ENCODE results near the gene CCDC174. TPM values are rescaled to one million over a fixed set of nuclear protein-coding genes. Genes with fewer than 3 reads are reported as not detected.

CCDC174 gene
- total RNA-seq, 1 donor from 2014 or later, result 22.1 TPM

DNA sequence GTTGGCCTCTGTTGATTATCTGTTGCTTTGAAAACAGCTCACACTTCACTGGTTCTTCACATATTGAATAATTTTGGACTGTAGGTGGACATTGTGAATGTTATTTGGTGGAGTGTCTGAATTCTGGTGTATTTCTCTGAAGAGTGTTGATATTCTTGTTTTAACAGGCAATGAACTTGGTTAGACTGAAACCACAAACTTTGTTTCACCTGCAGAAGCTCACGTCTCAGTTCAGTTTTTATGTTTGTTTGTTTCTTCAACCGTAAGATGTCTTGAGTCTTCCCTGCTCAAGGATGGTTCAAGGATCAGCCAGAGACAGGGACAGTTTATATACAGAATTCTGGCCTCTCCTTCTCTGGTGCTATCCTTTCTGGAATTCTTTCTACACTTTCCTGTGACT lies 67.0 kb downstream of the CCDC174 start:
- no peak overlapping the region for H3K4me3 Mint-ChIP-seq (ENCODE audit: unreplicated experiment)

GRCh38 chr3:14719006-14719405 lies 67.4 kb downstream of the CCDC174 start:
- no peaks in the 10 kb centered on the region for H3K4me1 Mint-ChIP-seq (ENCODE audit: low read depth, unreplicated experiment)
- H3K36me3 Mint-ChIP-seq (ENCODE audit: unreplicated experiment), result no peaks in the 10 kb centered on the region
- DNase-seq, result no peak

More for the DNA sequence above, 67.0 kb downstream of the CCDC174 start:
- Mint-ChIP-seq H3K27me3 (ENCODE audit: unreplicated experiment) (no peaks in the 10 kb centered on the region), H3K27ac (ENCODE audit: unreplicated experiment) (no peak overlapping the region), H3K36me3 (ENCODE audit: unreplicated experiment) (no peaks in the 10 kb centered on the region), H3K4me1 (ENCODE audit: low read depth, unreplicated experiment) (no peaks in the 10 kb centered on the region), H3K9me3 (ENCODE audit: unreplicated experiment) (peaks cover under 1% of the 10 kb centered on the region)
- no peak for TF ChIP-seq CTCF (IDR thresholded peaks at IDR 0.05; ENCODE audit: partially characterized antibody, unreplicated experiment)
- DNase-seq, result no peak

GRCh38 chr3:14721126-14721864 lies 69.7 kb downstream of the CCDC174 start:
- no peaks in the 10 kb centered on the region for H3K36me3 Mint-ChIP-seq (ENCODE audit: unreplicated experiment)
- TF ChIP-seq CTCF (IDR thresholded peaks at IDR 0.05; ENCODE audit: partially characterized antibody, unreplicated experiment), result no peak
- peaks cover 4% of the 10 kb centered on the region for H3K4me1 Mint-ChIP-seq (ENCODE audit: low read depth, unreplicated experiment)
- no peak overlapping the region for H3K27ac Mint-ChIP-seq (ENCODE audit: unreplicated experiment)
- DNase-seq, result no peak
- H3K27me3 Mint-ChIP-seq (ENCODE audit: unreplicated experiment), result no peaks in the 10 kb centered on the region
- no peaks in the 10 kb centered on the region for H3K9me3 Mint-ChIP-seq (ENCODE audit: unreplicated experiment)
- H3K4me3 Mint-ChIP-seq (ENCODE audit: unreplicated experiment), result no peak overlapping the region

More at GRCh38 chr3:14719006-14719405, 67.4 kb downstream of the CCDC174 start:
- no peak overlapping the region for H3K4me3 Mint-ChIP-seq (ENCODE audit: unreplicated experiment)
- no peaks in the 10 kb centered on the region for H3K9me3 Mint-ChIP-seq (ENCODE audit: unreplicated experiment)
- H3K27ac Mint-ChIP-seq (ENCODE audit: unreplicated experiment), result no peak overlapping the region
- TF ChIP-seq CTCF (IDR thresholded peaks at IDR 0.05; ENCODE audit: partially characterized antibody, unreplicated experiment), result no peak
- H3K27me3 Mint-ChIP-seq (ENCODE audit: unreplicated experiment), result no peaks in the 10 kb centered on the region

Other genes starting within 250 kb of the CCDC174 start
- 21.9 TPM for gene SLC6A6, start 249.2 kb upstream of the CCDC174 start, total RNA-seq (ENCODE audit: unreplicated experiment)
- 0.34 TPM for gene GRIP2, start 111.4 kb upstream of the CCDC174 start, total RNA-seq (ENCODE audit: unreplicated experiment)
- gene C3orf20, start 23.4 kb downstream of the CCDC174 start, total RNA-seq (ENCODE audit: unreplicated experiment), result not detected
- 3.1 TPM for gene FGD5, start 167.2 kb downstream of the CCDC174 start, total RNA-seq (ENCODE audit: unreplicated experiment)